Middle frontal gyrus (tissue), 1 donor: ENCODE results near the gene FAM114A1.
"Not testable (repeated sequence)": the region's sequence is repeated elsewhere in the genome, so short reads cannot be mapped to it uniquely, and the experiment has no call there.

Experiments
- DNase-seq: peaks from one replicate; pipeline ENCODE4 v3.0.0-alpha.2; 2015; ENCODE audit warnings: low spot score; ENCODE audit errors: extremely low spot score

The FAM114A1 gene

DNA sequence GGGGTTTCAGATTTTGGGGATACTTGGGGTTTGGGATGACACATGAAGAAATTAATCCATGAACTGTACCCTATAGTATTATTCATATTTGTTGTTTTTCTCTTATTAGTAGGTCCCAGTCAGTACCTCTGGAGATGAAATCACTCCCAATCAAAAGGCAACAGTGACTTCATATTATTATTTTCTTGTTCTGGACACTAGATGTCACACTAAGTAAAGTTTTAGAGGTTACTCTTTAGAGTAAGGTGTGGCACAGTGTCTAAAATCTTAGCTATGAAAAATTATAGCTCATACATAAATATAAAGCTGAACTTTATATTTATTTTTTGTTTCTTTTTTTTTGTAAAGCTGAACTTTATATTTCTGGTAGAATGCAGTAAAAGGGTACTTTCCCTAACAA, 35.1 kb downstream of the FAM114A1 start:
- peak; percentile 73 for DNase-seq

DNA sequence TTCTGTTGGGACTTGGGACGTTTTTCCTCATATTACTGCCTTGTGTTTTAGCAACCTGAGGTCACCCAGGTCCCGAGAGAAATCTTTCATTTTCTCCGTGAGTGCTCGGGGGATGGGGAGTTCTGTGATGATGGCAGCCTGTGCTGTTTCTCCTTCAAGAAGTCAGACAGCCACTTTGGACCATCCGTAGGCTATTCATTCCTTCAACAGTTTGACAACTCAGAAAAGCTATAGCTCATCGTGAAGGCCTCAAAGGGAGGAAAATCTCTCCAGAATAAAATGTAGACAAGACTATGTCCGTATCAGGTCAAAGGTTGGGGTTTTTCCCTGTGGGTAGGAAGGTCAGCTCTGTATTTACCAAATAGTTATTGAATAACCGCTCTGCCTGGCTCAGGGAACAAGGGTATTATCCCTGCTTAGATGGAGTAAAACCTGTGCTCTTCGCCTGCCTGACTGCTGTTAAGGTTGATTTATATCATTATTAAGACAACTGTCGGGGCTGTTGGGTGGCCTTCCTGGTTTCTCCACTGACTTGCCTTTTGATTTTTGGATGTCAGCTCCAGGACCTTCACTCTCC, 36.6 kb downstream of the FAM114A1 start:
- no peak for DNase-seq

DNA sequence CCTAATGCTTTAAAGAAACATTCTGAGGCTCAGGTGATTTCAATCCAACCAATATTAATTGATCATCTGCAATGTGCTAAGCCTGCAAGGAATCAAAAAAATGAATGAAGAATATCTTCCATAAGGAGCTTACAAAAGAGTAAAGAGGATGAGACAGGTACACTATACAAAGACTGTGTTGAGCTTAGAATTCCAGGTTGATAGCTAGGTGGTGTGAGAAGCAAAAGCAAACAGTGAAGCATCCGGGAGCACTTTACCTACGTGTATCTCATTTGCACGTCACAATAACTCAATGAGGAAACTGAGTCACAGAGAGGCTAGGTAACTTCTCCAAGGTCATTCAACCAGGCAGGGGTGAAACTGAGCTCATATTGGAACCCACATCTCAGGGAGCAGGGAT, 37.1 kb downstream of the FAM114A1 start:
- no peak for DNase-seq

DNA sequence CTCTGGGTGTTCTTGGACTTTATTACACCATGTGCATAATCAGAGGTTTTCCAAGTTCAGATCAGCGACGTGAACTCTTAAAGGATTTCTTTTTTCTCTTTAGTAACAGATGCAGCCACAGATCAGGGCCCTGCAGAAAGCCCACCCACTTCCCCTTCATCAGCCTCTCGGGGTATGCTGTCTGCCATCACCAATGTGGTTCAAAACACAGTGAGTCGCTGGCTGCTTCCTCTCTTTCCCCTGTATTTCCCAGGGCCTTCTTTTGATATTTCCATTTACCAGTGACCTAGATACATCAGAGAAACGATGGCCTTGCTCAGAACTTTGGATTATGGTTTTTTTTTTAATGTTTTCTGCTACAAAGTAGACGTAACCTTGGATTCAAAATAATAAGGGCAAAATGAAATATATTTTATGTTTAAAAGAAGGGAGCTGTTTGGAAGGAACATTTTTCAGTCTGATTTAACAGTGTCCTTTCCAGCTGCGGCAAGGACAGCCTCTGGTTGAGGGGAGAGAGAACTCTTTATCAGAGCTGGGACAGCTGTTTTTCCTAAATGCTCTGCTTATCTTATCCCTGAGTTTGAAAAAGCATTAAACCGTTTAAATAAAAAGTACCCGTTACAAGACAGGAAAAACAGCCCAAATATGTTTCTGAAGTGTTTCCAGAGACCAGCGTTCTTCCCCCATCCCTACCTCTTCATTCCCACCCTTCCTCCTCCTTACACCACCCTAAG, 38.2 kb downstream of the FAM114A1 start:
- DNase-seq, result no peak

DNA sequence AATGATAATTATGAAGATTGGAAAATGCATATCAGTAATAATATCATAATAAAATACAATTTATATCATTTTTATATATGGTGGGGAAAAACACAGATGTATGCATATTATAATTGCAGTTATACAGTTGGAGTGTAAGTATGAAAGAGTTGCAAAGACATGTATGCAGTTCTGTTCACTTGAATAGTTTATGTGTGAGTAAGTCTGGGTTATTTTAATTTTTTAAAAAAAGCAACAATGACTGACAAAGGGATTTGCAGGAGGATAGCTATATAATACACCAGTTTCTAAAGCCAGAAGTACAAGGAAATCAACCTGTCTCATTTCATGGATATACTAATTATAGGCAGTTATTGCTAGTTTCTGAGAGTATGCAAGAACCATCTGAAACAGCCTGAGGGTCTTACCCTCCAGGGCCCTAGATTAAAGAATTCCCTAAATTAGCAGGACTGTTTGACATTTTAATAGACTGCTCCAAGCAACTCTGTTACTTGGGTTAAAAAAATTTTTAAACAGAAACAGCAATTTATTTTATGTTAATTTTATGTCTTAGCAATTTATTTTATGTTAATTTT, 40.2 kb downstream of the FAM114A1 start:
- no peak for DNase-seq

DNA sequence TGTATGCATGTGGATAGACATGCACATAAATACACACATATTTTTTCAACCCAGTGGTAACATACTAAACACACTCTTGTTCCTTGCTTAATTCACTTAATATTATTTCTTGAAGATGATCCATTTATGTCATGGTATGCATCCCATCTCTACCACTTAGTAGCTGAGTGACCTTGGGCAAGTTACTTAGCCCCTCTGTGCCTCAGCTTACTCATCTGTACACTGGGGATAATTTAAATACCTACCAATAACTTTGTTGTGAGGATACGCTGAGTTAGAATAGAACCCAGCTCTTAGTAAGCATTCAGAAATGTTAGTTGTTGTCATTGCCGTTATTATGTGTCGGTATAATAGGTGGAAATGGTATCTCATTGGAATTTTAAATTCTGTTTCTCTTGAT, 41.4 kb downstream of the FAM114A1 start:
- DNase-seq, result no peak

DNA sequence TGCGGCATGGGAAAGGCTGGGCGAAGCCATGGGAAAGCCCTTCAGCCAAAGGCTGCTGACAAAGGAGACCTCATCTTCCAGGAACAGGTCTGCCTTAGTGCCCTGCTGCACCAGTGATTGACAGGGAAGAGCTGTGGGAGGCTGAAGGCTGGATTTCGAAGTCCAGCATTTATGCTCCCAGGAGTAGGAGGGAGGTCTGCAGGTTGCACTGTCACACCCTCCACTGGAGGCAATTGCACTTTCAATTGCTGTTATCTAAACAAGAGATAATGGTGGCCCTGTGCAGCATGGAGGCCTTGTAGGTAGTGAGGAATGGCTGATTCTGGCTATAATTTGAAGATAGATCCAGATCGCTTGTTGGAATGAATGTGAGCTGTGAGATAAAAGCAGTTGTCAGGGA, 43.7 kb downstream of the FAM114A1 start:
- DNase-seq, result no peak

DNA sequence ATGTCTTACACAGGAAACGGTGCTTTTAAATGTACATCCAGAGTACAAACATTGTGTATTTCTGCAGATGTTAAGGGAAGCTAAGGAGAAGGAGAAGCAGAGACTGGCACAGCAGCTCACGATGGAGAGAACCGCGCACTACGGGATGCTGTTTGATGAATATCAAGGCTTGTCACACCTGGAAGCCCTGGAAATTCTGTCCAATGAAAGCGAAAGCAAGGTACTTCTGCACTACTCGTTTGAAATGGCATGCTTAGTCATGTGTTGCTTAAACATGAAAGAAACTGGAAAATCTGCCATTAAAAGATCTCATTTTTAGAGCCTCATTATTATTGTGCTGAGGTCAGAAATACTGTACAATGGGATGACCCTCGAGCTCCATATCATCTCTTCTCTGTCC, 47.2 kb downstream of the FAM114A1 start:
- no peak for DNase-seq

DNA sequence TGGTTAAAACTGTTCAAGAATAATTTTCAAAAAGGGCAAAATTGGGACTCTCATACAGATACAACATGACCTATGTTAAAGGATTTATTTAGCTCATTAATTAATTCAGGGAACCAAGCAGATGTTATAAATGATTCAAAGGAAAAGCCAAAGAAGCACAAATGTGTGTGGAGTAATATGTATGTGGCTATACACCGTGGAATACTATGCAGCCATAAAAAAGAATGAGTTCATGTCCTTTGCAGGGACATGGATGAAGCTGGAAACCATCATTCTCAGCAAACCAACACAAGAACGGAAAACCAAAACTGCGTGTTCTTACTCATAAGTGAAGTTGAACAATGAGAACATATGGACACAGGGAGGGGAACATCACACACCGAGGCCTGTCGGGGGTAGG, 48.7 kb downstream of the FAM114A1 start:
- not testable (repeated sequence) for DNase-seq

DNA sequence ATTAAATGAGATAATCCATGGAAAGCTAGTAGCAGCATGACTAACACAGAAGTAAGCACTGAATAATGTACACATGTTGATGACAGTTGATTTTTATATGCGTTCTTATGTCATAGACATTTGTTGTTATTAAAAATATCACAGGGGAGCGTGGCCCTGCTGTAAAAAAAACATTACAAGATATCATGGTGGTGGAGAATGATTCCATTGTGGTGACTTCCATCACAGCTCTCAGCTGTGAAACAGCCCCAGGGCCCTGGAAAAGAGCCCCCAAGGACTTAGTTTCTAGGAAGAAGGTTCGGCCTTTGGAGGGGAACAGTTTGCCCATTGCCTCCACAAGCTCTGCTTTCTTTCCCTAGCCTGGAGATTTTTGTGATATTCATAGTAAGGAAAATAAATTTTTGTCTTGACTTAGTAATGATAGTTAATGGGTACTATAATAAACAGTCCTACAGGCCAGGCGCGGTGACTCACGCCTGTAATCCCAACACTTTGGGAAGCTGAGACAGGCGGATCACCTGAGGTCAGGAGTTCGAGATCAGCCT, 49.9 kb downstream of the FAM114A1 start:
- no peak for DNase-seq

DNA sequence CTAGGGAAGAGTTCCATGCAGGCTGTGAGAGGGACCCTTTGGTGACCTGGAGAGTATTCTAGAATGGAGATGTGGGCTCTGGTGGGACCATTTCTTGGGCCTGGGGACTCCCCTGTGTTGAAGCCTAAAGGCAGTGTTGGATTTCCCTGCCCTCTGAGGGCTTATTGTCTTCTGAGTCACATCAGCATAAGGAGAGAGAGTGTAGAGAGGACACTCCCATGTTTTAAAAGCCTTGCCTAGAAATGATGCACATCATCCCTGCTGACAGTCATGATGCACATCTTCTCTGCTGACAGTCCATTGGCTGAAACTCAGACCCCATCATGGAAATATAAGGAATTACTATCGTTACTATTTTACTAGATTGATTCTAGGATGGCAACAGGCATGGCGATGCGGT, 51.9 kb downstream of the FAM114A1 start:
- no peak for DNase-seq

DNA sequence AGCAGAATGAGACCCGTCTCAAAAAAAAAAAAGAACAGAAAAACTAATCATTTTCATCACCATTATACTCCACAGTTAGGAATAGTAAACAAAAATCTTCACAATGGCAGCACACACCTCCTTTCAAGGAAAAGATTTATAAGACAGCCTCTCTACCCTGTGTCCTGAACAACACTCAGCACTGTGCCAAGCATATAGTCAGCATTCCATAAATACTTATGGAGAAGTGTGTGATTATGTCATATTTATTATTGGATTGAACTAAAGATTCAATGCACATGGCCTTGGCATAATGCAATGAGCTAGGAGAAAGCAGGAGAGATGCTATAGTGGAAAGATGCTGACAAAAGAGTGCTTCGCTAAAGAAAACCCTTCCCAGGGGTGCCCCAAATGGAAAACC, 52.6 kb downstream of the FAM114A1 start:
- no peak for DNase-seq

DNA sequence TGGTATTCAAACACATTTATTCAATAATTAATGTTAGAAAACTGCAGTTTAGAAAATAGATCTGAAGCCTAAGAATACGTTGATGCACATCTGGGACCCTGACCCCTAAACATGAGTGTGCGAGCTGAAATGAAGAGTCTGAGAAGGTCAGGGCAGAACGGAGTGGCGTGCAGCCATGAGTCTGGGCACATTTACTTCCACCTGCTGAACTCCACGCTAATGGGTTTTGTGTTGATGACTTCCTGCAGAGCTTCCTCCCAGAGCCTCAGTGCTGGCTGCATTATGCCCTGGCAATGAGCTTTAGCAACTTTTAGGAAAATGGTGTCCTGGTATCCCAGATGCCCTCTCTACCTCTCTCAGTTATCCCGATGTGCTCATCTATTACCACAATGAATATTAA, 53.1 kb downstream of the FAM114A1 start:
- no peak for DNase-seq

DNA sequence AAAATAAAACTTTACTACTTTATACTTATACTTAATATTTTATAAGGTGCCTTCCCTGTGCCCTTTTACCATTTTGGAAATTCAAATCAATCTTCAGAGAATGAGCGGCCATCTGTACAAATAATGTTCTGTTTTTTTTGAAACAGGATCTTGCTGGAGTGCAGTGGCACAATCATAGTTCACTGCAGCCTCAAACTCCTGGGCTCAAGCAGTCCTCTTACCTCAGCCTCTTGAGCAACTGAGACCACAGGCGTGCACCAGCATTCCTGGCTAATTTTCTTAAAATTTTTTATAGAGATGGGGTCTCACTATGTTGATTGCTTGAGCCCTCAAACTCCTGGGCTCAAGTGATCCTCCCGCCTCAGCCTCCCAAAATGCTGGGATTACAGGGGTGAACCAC, 53.5 kb downstream of the FAM114A1 start:
- no peak for DNase-seq

DNA sequence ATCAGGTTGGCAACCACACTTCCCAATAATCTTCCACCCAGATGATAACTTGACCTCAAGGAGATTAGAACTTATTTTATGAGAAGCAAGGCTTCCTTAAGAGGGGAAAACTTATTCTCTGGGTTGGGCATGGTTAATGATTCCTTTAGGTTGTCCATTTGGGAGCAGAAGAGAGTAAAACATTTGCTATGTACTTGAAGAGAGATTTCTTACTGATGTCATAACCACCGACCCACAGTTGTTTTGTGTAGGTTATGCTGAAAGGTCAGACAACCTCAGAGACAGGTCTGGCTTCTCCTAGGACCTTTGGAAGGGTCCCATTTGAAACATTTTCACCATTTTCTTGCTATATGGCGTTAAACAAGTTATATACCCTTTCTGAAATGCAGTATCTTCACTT, 56.1 kb downstream of the FAM114A1 start:
- no peak for DNase-seq

DNA sequence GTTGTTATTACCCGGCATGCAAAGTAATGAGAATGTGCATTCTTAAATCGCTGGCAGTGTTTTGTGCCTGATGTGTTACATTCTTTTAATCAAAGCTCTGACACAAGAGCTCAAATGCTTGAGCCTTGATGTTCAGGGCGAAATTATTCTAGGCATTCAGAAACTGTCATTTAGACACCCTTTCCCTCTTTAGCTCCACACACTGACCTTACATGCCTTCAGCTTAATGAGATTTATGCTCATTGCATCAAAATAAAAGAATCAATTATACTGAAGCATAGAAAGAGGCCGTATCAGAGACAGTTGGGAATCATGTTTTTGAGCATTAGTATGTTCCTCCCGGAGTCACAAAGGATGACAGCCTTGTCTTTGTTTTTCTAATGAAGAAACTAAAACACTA, 56.7 kb downstream of the FAM114A1 start:
- no peak for DNase-seq

DNA sequence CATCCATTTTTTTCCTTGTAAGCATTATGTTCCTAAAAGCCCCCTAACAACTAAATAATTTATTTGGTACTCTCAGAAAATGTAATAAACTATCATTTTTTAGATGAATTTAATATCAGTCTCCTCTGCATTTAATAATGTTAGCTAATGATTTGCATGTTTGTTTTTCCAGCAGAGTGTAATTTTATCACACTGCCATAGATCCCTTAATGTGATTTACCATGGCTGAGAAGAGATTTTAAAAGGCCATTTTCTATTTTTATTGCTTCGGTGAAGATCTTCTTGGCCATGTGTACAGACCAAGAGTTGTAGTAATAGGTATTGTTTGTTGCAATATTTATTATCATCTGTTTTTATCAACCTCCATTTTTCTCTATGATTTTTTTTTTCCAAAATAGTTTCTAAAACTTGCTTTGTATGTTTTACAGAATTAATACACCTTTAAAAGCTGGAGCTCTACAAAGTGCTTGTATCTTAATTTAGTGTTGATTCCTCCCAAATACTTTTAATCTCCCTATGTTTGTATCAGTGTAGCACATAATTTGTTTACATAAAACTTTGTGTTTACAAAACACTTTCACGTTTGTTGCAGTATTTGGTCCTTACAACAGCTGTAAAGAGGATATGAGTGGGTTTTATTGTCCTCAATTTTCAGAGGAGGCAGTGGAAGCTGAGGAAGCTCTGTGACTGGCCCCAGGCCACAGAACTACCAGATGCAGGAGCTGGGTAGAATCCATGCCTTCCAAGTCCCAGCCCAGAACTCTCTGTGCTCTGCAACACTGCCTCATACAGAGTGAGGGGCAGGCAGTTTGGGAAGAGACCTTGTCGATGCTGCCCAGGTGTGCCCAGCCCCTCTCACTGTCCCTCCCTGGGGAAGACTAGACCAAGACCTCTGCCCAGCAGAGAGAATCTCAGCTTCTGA, 58.1 kb downstream of the FAM114A1 start:
- DNase-seq, result peak; percentile 19

DNA sequence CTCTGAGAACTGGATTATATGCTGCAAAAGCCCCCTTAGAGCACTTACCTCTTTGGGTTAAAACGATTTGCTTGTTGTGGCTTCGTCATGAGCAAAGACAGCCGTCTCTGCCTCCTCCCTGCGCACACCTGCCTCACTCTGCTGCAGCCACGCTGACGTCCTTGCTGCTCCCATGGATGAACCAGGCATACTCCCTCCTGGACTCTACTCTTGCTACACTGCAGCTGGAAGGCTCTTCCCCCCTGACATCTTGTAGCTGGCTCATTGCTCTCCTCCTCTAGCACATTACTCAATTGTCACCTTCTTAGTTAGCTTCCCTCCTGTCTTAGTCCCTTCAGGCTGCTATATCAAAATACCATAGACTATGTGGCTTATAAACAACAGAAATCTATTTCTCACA, 59.3 kb downstream of the FAM114A1 start:
- no peak for DNase-seq

DNA sequence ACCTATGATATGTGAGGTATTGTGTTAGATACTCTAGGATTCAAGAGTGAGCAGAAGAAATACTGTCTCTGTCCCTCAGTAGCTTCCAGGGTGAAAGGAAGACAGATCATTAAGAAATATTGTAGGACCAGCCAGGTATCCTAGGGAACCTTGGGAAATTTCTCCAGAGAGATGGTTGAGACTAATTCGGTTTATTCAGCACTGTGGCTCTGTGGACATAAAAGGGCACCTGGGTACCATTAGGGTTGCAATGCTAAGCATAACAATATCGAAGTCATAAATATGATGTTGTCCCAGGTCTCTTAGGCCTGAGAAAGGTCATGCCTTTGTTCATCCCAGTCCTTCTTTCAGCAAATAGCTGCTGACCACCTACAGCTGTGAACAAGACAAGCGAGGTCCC, 61.0 kb downstream of the FAM114A1 start:
- DNase-seq, result no peak

DNA sequence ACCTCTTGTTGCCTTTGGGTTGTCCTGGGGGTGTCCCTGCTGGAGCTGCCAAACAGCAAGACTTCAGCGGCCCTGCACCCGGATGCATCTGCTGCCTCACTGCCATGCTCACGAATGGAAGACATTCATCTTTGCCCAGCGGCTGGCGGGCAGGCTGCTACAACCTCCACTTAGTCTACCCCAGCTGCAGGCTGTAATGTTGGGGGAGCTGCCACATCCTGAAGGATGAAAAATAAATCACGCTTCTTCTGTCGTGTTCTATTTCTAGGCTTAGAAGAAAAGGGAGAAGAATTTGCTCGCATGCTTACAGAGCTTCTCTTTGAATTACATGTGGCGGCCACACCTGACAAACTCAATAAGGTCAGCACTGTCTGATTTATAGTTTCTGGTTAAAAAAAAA, 61.4 kb downstream of the FAM114A1 start:
- no peak for DNase-seq

DNA sequence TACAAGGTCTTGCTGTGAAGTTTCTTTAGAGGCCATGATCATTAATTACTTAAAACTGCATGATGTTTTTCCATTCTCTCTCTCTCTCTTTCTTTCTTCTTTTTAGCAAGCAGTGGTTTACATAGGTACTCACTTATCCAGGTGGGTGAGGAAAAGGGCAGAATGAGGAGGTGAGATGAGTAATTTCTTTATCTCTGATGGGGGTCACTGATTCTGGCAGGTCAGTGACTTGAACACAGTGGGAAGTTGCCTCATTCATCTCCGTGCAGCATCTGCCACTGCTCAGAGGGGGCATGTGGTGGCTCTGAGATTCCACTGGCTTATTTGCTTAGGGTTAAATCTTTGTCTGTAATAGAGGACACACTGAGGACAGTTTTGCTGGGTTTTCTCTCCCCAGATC, 62.6 kb downstream of the FAM114A1 start:
- DNase-seq, result no peak

DNA sequence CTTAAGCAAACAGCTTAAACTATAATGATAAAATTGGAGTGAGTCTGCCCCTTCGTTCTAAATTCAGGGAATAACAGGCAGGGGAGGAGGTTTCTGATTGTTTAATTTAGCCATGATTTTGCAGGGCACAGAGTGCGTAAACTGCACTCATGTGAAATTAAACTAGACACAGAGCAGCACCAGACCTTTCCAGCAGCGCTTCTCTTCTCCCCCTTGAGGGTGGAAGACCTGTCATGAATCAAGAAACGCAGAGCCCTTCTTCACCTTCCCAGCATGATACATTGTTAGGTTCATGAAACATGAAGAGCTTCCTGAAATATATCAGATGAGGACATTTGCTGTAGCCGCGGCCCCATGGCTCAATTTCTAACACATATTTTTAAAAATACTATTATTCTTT, 63.1 kb downstream of the FAM114A1 start:
- DNase-seq, result no peak
